Measurements from ENCODE around the gene ZNF701.
A peak's percentile ranks its signal among the peaks of the same experiment; 100 is the strongest.
"Not testable (repeated sequence)": the region's sequence is repeated elsewhere in the genome, so short reads cannot be mapped to it uniquely, and the experiment has no call there.

Gene ZNF701

DNA sequence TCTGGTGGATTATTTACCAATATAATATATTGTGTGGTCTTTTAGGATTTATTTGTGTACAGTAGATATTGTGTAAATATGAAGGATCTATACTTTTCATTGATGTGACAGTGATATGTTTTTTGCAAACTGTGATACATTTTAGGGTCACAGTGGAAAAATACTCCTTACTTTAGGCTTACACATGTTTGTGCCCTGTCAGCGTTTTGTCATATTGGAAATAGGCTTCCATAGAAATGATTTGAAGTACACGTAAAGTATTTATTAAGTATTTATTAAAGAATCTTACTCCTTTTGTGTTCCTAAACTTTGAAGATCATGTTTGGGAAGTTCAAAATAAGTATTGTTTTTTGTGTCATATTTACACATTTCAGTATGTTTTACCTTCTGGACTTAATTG, 37.6 kb upstream of the ZNF701 start:
- Mint-ChIP-seq H3K27ac (no peak overlapping the region), H3K9me3 (peaks cover 9% of the 10 kb centered on the region), H3K36me3 (ENCODE audit: low read depth) (peaks cover 24% of the 10 kb centered on the region), H3K4me1 (peaks cover 34% of the 10 kb centered on the region), H3K27me3 (ENCODE audit: low read depth, poor library complexity) (peaks cover 11% of the 10 kb centered on the region), H3K4me3 (no peak overlapping the region)
- no peak for DNase-seq
- TF ChIP-seq, protein P1, sequence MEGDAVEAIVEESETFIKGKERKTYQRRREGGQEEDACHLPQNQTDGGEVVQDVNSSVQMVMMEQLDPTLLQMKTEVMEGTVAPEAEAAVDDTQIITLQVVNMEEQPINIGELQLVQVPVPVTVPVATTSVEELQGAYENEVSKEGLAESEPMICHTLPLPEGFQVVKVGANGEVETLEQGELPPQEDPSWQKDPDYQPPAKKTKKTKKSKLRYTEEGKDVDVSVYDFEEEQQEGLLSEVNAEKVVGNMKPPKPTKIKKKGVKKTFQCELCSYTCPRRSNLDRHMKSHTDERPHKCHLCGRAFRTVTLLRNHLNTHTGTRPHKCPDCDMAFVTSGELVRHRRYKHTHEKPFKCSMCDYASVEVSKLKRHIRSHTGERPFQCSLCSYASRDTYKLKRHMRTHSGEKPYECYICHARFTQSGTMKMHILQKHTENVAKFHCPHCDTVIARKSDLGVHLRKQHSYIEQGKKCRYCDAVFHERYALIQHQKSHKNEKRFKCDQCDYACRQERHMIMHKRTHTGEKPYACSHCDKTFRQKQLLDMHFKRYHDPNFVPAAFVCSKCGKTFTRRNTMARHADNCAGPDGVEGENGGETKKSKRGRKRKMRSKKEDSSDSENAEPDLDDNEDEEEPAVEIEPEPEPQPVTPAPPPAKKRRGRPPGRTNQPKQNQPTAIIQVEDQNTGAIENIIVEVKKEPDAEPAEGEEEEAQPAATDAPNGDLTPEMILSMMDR (IDR thresholded peaks at IDR 0.05) = no peak

DNA sequence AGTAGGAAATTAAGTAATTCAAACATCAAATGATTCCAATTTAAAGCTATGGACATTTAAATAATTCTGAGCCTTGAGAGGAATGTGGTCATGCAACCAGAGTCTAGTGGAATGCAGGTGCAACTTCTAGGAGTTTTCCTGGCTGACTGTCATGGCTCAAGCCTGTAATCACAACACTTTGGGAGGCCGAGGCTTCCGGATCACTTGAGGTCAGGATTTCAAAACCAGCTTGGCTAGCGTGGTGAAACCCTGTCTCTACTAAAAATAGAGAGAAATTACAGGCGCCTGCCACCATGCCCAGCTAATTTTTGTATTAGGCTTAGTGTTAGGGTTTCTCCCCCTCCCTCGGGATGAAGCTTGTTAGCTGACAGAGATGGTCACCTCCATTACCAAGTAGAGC, 36.2 kb upstream of the ZNF701 start:
- peaks cover 17% of the 10 kb centered on the region for H3K9me3 Mint-ChIP-seq
- H3K27me3 Mint-ChIP-seq (ENCODE audit: low read depth, poor library complexity) = peaks cover 11% of the 10 kb centered on the region
- H3K4me1 Mint-ChIP-seq = peaks cover 25% of the 10 kb centered on the region
- H3K36me3 Mint-ChIP-seq (ENCODE audit: low read depth) = peaks cover 31% of the 10 kb centered on the region
- peak overlapping the region; percentile 86 for H3K4me3 Mint-ChIP-seq
- H3K27ac Mint-ChIP-seq = no peak overlapping the region
- DNase-seq = no peak
- TF ChIP-seq, protein P1 (IDR thresholded peaks at IDR 0.05) = no peak

DNA sequence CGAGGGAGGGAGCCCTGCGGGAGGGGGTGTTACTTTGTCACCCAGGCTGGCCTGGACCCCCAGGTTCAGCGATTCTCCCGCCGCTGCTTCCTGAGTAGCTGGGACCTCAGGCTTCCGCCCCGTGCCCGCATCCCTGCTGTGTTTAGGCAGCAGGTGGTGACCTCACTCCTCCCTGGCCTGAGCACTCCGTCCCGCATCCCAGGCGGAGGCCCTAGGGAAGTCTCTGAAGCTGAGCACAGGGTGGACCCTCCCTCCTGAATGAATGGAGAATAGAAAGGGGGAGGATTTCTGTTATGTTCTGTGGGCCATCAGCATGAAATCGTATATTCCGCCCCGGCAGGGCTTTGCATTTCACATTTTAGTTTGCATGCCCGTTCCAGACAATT, 34.7 kb upstream of the ZNF701 start:
- Mint-ChIP-seq H3K4me3 (peak overlapping the region; percentile 86), H3K27me3 (ENCODE audit: low read depth, poor library complexity) (peaks cover 11% of the 10 kb centered on the region), H3K36me3 (ENCODE audit: low read depth) (peaks cover 40% of the 10 kb centered on the region), H3K9me3 (peaks cover 24% of the 10 kb centered on the region), H3K4me1 (peaks cover 21% of the 10 kb centered on the region)
- DNase-seq = peak; percentile 46
- H3K27ac Mint-ChIP-seq = not testable (repeated sequence)

DNA sequence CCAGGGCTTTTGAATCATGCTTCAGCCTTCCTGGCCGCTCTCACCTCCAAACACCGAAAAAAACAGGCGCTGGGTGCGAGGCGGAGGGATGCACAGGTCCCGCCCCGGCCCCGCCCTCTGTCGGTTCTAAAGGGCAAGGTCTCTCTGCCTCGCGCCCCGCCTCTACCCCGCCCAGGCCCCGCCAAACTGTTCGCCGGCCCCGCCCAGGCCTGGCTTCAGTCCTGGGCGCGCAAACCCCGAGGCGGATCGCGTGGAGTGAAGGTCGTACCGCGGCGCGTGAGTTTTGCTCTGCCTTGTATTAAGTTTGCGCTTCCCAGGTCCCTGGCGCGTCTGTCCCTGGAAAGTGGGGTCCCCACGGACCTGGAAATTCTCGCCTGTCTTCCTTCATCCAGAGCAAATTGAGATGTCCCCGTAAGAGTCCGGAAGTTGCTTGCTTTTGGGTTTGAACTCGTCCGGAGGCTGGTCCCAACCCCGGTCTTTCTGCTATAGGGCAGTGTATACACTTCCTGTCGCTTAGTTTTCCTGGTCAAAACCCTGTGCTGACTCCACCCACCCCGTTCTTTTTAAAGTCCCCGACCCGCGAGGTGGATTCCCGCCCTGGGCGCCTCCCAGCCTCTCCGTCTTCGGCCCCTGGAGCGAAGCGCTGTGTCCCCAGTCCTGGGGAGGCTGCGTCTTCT, 34.2 kb upstream of the ZNF701 start:
- Mint-ChIP-seq H3K27me3 (ENCODE audit: low read depth, poor library complexity) (peaks cover 11% of the 10 kb centered on the region), H3K36me3 (ENCODE audit: low read depth) (peaks cover 46% of the 10 kb centered on the region), H3K27ac (no peak overlapping the region), H3K4me3 (peak overlapping the region; percentile 86), H3K9me3 (peaks cover 29% of the 10 kb centered on the region), H3K4me1 (peaks cover 21% of the 10 kb centered on the region)
- TF ChIP-seq, protein P1 (IDR thresholded peaks at IDR 0.05) = no peak
- peak; percentile 96 for DNase-seq

DNA sequence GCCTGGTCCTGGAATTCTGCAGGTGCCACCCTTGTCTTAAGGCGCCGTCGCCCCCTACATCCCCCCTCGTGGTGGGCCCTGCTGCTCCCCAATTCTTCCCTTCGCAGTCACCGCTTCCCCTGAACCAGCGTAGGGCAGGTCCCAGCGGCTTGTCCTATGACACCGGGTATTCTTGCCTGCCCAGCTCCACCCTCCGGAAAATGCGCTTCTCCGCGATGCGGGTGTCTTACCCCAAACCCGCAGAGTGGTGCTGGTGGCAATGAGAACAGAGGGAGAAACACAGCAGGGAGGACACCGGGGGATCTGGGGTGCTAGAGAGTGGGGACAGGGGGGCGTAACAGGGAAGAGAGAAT, 33.7 kb upstream of the ZNF701 start:
- DNase-seq = no peak
- Mint-ChIP-seq H3K9me3 (peaks cover 29% of the 10 kb centered on the region), H3K36me3 (ENCODE audit: low read depth) (peaks cover 49% of the 10 kb centered on the region), H3K4me3 (peak overlapping the region; percentile 86), H3K27ac (no peak overlapping the region), H3K4me1 (peaks cover 21% of the 10 kb centered on the region), H3K27me3 (ENCODE audit: low read depth, poor library complexity) (peaks cover 11% of the 10 kb centered on the region)
- TF ChIP-seq, protein P1 (IDR thresholded peaks at IDR 0.05) = no peak

DNA sequence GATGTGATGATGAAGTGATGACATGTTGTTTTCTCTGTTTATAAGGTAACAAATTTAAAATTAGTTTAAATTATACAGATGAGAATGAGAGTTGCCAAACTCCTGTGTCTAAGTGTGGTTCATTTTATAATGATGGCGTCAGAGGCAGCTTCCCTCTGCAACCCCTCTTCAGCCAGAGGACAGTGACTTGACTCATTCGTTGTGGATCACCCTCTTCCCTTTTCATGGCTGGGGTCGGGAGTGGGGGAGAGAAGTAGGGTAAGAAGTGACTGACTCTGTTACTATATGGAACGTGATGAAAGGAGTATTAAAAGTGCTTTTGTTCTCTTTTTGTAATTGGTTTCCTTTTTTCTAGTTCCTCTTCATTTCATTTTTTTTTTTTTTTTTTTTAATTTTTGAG, 31.3 kb upstream of the ZNF701 start:
- not testable (repeated sequence) for H3K27me3 Mint-ChIP-seq (ENCODE audit: low read depth, poor library complexity); DNase-seq; H3K27ac Mint-ChIP-seq; H3K4me3 Mint-ChIP-seq
- H3K36me3 Mint-ChIP-seq (ENCODE audit: low read depth) = peaks cover 53% of the 10 kb centered on the region
- peaks cover 29% of the 10 kb centered on the region for H3K9me3 Mint-ChIP-seq
- H3K4me1 Mint-ChIP-seq = peaks cover 21% of the 10 kb centered on the region

DNA sequence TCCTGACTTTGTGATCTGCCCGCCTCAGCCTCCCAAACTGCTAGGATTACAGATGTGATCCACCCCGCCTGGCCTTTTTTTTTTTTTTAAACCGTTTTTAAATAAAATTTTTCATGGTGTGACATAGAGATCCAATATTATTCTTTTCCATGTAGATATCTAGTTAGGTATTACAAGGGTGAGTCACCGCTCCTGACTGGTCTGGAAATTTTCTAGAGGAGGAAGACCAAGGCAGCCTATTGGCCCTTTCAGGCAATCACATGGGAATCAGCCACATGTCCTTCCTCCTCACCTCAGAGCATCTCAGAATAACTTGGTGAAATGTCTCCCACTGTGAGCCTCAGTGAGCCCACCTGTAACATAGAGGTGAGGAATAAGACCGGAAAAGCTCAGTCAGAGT, 28.9 kb upstream of the ZNF701 start:
- not testable (repeated sequence) for H3K4me1 Mint-ChIP-seq, H3K27ac Mint-ChIP-seq

More for the DNA sequence above, 28.9 kb upstream of the ZNF701 start:
- not testable (repeated sequence) for H3K27me3 Mint-ChIP-seq (ENCODE audit: low read depth, poor library complexity); DNase-seq; H3K4me3 Mint-ChIP-seq
- Mint-ChIP-seq H3K9me3 (peaks cover 29% of the 10 kb centered on the region), H3K36me3 (ENCODE audit: low read depth) (peaks cover 56% of the 10 kb centered on the region)
